ENCODE measurements around the gene IER5. TPM values are rescaled to one million over a fixed set of nuclear protein-coding genes. Genes with fewer than 3 reads are reported as not detected.

The IER5 gene
- total RNA-seq, 2 donors from 2014 or later: 25.6 to 55.1 TPM

DNA sequence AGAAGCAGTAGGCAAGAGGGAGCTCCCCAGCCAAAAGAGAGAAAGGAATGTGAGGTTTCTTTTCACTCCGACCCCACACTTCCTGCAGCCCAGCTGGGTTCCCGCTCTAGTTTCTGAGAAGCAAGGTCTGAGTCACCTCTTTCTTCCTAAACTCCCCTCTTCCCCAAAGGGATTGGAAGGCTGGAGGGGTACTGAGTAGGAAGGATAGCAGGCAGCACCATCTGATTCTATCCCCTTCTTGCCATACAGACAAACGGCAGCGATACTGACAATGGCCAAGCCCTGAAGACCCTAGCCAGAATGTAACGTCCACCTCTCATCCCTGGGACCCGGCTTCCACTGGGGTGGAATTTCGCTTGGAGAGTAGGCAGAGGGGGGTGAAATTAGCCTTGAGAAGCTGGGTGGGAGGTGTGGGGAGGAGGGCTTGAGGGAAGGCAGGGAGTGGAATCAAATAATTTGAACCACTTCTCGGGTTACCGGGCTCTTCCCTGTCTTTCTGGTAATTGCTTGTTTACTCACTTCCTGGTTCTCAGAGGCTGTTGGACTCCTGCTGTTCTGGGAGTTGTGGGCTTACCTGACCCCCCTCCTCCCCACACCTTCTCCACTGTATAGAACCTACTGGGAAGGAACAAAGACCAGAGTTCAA is 13.2 kb downstream of the IER5 start:
- TF ChIP-seq, protein P1, sequence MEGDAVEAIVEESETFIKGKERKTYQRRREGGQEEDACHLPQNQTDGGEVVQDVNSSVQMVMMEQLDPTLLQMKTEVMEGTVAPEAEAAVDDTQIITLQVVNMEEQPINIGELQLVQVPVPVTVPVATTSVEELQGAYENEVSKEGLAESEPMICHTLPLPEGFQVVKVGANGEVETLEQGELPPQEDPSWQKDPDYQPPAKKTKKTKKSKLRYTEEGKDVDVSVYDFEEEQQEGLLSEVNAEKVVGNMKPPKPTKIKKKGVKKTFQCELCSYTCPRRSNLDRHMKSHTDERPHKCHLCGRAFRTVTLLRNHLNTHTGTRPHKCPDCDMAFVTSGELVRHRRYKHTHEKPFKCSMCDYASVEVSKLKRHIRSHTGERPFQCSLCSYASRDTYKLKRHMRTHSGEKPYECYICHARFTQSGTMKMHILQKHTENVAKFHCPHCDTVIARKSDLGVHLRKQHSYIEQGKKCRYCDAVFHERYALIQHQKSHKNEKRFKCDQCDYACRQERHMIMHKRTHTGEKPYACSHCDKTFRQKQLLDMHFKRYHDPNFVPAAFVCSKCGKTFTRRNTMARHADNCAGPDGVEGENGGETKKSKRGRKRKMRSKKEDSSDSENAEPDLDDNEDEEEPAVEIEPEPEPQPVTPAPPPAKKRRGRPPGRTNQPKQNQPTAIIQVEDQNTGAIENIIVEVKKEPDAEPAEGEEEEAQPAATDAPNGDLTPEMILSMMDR (IDR thresholded peaks at IDR 0.05): no peak
- DNase-seq (ENCODE audit: low spot score): no peak
- H3K27me3 ChIP-seq: no peaks in the 10 kb centered on the region
- no peak overlapping the region for H3K4me3 ChIP-seq
- no peak overlapping the region for H3K27ac ChIP-seq
- H3K9me3 ChIP-seq: no peaks in the 10 kb centered on the region
- no peaks in the 10 kb centered on the region for H3K36me3 ChIP-seq
- H3K4me1 ChIP-seq: peaks cover 0 to 65% of the 10 kb centered on the region in 2 donors

DNA sequence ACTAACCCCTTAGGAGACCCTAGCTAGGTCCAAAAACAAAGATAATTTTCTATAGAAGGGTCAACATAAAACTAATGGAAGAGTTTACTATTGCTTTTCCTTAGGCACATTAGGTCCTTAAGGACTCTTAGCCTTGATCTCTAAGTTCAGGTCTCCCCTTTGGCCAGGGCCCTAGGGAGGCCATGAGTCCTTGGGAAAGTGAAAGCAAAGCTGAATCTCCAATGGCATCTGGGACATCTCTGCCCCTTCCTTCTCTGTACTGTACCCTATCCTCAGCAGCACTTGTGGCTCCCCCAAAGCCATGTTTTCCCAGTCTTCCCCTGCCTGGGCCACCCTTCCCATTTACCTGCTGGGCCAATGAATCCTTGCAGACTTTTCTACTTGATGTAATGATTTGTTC is 14.3 kb downstream of the IER5 start:
- H3K4me3 ChIP-seq: no peak overlapping the region
- no peak overlapping the region for H3K27ac ChIP-seq
- DNase-seq (ENCODE audit: low spot score): no peak
- H3K4me1 ChIP-seq: peaks cover 0 to 65% of the 10 kb centered on the region in 2 donors
- H3K27me3 ChIP-seq: no peaks in the 10 kb centered on the region
- no peaks in the 10 kb centered on the region for H3K9me3 ChIP-seq
- no peaks in the 10 kb centered on the region for H3K36me3 ChIP-seq
- TF ChIP-seq, protein P1 (IDR thresholded peaks at IDR 0.05): no peak

DNA sequence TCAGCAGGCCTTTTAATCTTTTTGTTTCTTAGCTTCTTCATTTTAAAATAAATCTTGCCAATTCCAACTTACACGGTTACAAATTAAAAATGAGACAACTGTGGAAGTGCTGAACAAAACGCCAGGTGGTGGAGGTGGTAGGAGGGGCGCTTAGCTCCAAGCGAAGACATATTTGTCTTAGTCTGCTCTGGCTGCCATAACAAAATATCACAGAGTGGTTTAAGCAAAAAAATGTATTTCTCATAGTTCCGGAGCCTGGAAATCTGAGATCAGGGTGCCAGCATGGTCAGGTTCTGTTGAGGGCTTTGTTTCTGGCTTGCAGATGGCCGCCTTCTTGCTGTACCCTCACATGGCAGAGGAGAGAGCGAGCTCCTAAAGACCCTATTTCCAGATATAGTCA is 14.9 kb downstream of the IER5 start:
- TF ChIP-seq, protein P1 (IDR thresholded peaks at IDR 0.05): no peak
- no peaks in the 10 kb centered on the region for H3K9me3 ChIP-seq
- no peak for DNase-seq (ENCODE audit: low spot score)
- no peaks in the 10 kb centered on the region for H3K27me3 ChIP-seq
- no peak overlapping the region for H3K4me3 ChIP-seq
- peaks cover 0 to 66% of the 10 kb centered on the region in 2 donors for H3K4me1 ChIP-seq
- no peaks in the 10 kb centered on the region for H3K36me3 ChIP-seq
- no peak overlapping the region for H3K27ac ChIP-seq

DNA sequence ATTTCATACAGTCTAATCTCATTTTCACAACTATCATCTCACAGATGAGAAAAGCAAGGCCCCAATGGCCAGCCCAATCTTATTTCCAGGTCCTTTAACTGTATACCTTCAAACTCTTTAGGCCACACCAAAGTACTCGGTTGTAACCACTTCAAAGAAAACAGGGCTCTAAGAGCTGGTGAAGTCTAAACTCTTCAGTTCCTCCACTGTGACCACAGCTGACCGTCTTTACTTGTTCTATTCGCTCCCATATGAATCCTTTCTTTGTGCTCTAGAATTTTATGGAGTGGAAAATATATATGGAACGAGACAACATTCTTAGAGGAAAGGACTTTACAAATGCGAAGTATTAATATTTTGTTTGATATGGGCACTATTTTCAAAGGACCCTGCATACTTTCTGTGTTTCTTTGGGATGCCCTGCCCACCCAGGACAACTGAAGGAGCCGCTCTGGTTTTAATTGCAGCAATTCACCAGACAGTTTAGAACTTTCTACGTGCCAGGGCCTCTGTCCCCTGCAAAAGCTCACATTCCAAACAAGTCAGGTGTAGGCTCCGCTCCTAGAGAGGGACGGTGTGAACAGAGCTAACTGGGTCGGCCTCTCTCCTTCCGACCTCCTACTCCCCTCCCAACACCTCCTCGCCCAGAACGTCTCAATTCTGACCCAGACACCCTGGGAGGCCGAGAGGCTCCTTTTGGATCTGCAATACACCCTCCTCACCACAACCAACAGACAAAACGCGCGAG is 15.7 kb downstream of the IER5 start:
- H3K9me3 ChIP-seq: no peaks in the 10 kb centered on the region
- peak overlapping the region; percentile 68 to 72 for H3K4me3 ChIP-seq
- TF ChIP-seq, protein P1 (IDR thresholded peaks at IDR 0.05): no peak
- no peaks in the 10 kb centered on the region for H3K27me3 ChIP-seq
- peaks cover 0 to 62% of the 10 kb centered on the region in 2 donors for H3K4me1 ChIP-seq
- no peaks in the 10 kb centered on the region for H3K36me3 ChIP-seq
- no peak for DNase-seq (ENCODE audit: low spot score)
- peak overlapping the region; percentile 81 to 92 for H3K27ac ChIP-seq

DNA sequence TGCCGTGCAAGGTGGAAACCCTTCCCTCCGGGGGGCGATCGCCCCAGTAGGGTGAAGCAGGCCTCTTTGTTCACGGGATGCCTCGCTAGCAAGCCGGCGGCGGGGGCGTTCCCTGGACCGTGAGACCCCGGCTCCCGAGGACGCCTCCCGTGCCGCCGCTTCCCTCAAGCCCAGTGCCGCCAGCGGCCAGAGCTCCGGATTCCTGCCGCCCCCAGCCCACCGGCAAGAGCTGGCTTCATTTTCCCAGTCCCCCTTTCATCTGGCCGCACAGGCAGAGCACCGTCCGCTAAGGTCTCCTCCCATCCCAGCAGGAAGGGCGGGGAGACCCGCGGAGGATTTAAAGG is 16.3 kb downstream of the IER5 start:
- Histone ChIP-seq H3K27ac (peak overlapping the region; percentile 81 to 92), H3K36me3 (no peaks in the 10 kb centered on the region), H3K4me1 (peaks cover 0 to 56% of the 10 kb centered on the region in 2 donors), H3K9me3 (no peaks in the 10 kb centered on the region), H3K4me3 (peak overlapping the region; percentile 68 to 72), H3K27me3 (no peaks in the 10 kb centered on the region)
- TF ChIP-seq, protein P1 (IDR thresholded peaks at IDR 0.05): peak in 1 of 2 donors; percentile 38
- no peak for DNase-seq (ENCODE audit: low spot score)
